ENCODE measurements around the gene NUP62CL.

DNA sequence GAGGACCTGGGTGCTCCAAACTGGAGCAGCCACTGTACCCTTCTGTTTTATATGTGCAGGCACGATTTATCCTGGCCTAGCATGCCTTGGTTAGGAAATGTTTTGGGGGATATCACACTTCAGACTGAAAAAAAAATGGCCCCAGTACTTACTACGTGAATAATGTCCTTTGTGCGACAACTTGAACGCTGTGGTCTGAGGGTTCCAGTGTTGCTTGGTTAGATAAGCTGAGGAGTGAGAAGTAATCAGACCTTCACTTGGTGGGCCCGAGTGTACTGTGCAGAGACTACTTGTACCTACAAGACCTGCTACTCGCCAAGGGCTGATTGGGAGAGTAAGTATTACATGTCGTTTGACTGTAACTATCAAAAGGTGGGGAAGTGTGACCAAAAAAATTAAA is 856 bp upstream of the NUP62CL start:
- TF ChIP-seq, protein P1, sequence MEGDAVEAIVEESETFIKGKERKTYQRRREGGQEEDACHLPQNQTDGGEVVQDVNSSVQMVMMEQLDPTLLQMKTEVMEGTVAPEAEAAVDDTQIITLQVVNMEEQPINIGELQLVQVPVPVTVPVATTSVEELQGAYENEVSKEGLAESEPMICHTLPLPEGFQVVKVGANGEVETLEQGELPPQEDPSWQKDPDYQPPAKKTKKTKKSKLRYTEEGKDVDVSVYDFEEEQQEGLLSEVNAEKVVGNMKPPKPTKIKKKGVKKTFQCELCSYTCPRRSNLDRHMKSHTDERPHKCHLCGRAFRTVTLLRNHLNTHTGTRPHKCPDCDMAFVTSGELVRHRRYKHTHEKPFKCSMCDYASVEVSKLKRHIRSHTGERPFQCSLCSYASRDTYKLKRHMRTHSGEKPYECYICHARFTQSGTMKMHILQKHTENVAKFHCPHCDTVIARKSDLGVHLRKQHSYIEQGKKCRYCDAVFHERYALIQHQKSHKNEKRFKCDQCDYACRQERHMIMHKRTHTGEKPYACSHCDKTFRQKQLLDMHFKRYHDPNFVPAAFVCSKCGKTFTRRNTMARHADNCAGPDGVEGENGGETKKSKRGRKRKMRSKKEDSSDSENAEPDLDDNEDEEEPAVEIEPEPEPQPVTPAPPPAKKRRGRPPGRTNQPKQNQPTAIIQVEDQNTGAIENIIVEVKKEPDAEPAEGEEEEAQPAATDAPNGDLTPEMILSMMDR (IDR thresholded peaks at IDR 0.05; ENCODE audit: insufficient read depth, low read depth, low read length) = no peak
- TF ChIP-seq EZH2 (IDR thresholded peaks at IDR 0.05; ENCODE audit: insufficient read depth, low read length) = no peak

Measured in astrocyte (in vitro differentiated cells and primary cell).